Testis (tissue), 2 donors: Measurements from ENCODE around the gene NDST1.

ENCODE experiments used
- CTCF ChIP-seq, 3 experiments: fragments of 450-650 bp in 2 of 3; fragments of 200-600 bp in 1 of 3; sonication (generic) in 1 of 3; IDR thresholded peaks; one replicate each; pipeline ENCODE4 v1.5.1; 2016 to 2019; ENCODE audit warnings: antibody characterized with exemption in 3 of 3, mild to moderate bottlenecking in 2 of 3, moderate library complexity in 1 of 3
- POLR2A ChIP-seq: fragments of 450-650 bp; IDR thresholded peaks from one replicate; pipeline ENCODE4 v1.6.1; 2017; ENCODE audit warnings: antibody characterized with exemption, mild to moderate bottlenecking, moderate library complexity

- TF ChIP-seq POLR2A (no peak), CTCF (IDR thresholded peaks at IDR 0.05) (no peak)
These were observed 51.2 kb downstream of the NDST1 start for GRCh38 chr5:150559088-150559487.
